Endothelial cell of umbilical vein (primary cell): ENCODE measurements around the gene COPS6. TPM values are rescaled to one million over a fixed set of nuclear protein-coding genes. Genes with fewer than 3 reads are reported as not detected.

Source experiments
- BruUV-seq: library from RNA; stranded (reverse); fragments of 400-500 nt; replicated peaks from 2 replicates; lab custom pipeline; 2021; lab: Mats Ljungman, UMichigan
- CTCF ChIA-PET: fragments of 300-600, 350-600 bp; sonication (Branson Sonifier 250); formaldehyde crosslinking; loops from one replicate; lab custom pipeline; 2021; ENCODE audit warnings: antibody characterized with exemption, inconsistent platforms; lab: Charles Lee
- POLR2A ChIA-PET: fragments of 300-600, 350-600 bp; sonication (Branson Sonifier 250); formaldehyde crosslinking; loops from one replicate; lab custom pipeline; 2021; ENCODE audit warnings: antibody characterized with exemption, inconsistent platforms; lab: Charles Lee
- DNase-seq: peaks from one replicate; pipeline ENCODE4 v3.0.0-alpha.2; 2011; ENCODE audit warnings: low read depth, low spot score
- FAIRE-seq: peaks from 2 replicates; lab custom pipeline; 2011; peaks lifted over from hg19 to GRCh38; lab: Jason Lieb, UNC
- H2AFZ ChIP-seq: 2 replicates; pipeline ENCODE4 v1.6.0; 2012; ENCODE audit warnings: low read depth, low read length, control low read depth, inconsistent platforms
- H3K27ac ChIP-seq: 2 replicates; pipeline ENCODE4 v1.5.1; 2011; ENCODE audit warnings: low read depth, mild to moderate bottlenecking, control low read depth, low read length, moderate library complexity; ENCODE audit not compliant: insufficient read depth
- H3K27me3 ChIP-seq, 2 experiments: 2 replicates each; pipeline versions ENCODE4 v1.6.0 to v1.6.1; 2011; ENCODE audit warnings: low read length in 2 of 2, mixed read lengths in 1 of 2; ENCODE audit not compliant: control insufficient read depth in 2 of 2, insufficient read depth in 2 of 2
- H3K36me3 ChIP-seq, 2 experiments: 2 replicates in 1 of 2; 3 replicates in 1 of 2; pipeline ENCODE4 v1.5.1; 2011; ENCODE audit warnings: low read length in 2 of 2, mild to moderate bottlenecking in 1 of 2, moderate library complexity in 1 of 2; ENCODE audit not compliant: control insufficient read depth in 2 of 2, insufficient read depth in 2 of 2; ENCODE audit errors: extremely low read depth in 1 of 2
- H3K4me1 ChIP-seq: 3 replicates; pipeline ENCODE4 v1.5.1; 2011; ENCODE audit warnings: mild to moderate bottlenecking, low read length; ENCODE audit not compliant: control insufficient read depth, insufficient read depth; ENCODE audit errors: extremely low read depth
- H3K4me2 ChIP-seq: 2 replicates; pipeline ENCODE4 v1.6.1; 2011; ENCODE audit warnings: low read length, control low read depth, mixed read lengths; ENCODE audit not compliant: insufficient read depth
- H3K4me3 ChIP-seq, 3 experiments: fragments of 200-600 bp in 1 of 3; sonication (generic), shearing (Covaris generic) in 1 of 3; replicated peaks in 1 of 3; 2 replicates each; pipeline ENCODE4 v1.5.1; 2011 to 2016; ENCODE audit warnings: control low read depth in 3 of 3, low read length in 3 of 3, mild to moderate bottlenecking in 2 of 3, inconsistent platforms in 1 of 3, low read depth in 1 of 3, moderate library complexity in 1 of 3; ENCODE audit not compliant: insufficient read depth in 1 of 3
- H3K79me2 ChIP-seq: 2 replicates; pipeline ENCODE4 v1.6.0; 2012; ENCODE audit warnings: low read length, inconsistent platforms; ENCODE audit not compliant: control insufficient read depth, insufficient read depth
- H3K9ac ChIP-seq: replicated peaks from 2 replicates; pipeline ENCODE3; 2011; ENCODE audit warnings: low read length, control low read depth; ENCODE audit not compliant: insufficient read depth; ENCODE audit errors: extremely low read depth
- H3K9me1 ChIP-seq: replicated peaks from 3 replicates; pipeline ENCODE4 v1.6.0; 2011; ENCODE audit warnings: mild to moderate bottlenecking, low read length; ENCODE audit not compliant: control insufficient read depth, insufficient read depth; ENCODE audit errors: extremely low read depth
- H3K9me3 ChIP-seq: replicated peaks from 2 replicates; pipeline ENCODE4 v1.5.1; 2012; ENCODE audit warnings: low read length, inconsistent platforms; ENCODE audit not compliant: control insufficient read depth, insufficient read depth
- H4K20me1 ChIP-seq: replicated peaks from 2 replicates; pipeline ENCODE3; 2011; ENCODE audit warnings: mild to moderate bottlenecking, low read length; ENCODE audit not compliant: control insufficient read depth, insufficient read depth; ENCODE audit errors: extremely low read depth
- CTCF ChIP-seq, 2 donors: IDR thresholded peaks; 1 replicate in 1 of 2; 2 replicates in 1 of 2; pipeline ENCODE4 v1.5.1; 2011; ENCODE audit warnings: low read length in 2 of 2, mild to moderate bottlenecking in 2 of 2, moderate library complexity in 2 of 2, control low read depth in 1 of 2, inconsistent platforms in 1 of 2, low read depth in 1 of 2; ENCODE audit not compliant: insufficient read depth in 1 of 2; ENCODE audit errors: extremely low read depth in 1 of 2
- EZH2 ChIP-seq: IDR thresholded peaks from 2 replicates; pipeline ENCODE4 v1.6.1; 2012; ENCODE audit warnings: borderline replicate concordance, low read depth, mild to moderate bottlenecking, moderate library complexity, low read length, inconsistent platforms; ENCODE audit not compliant: severe bottlenecking
- FOS ChIP-seq: IDR thresholded peaks from 2 replicates; pipeline ENCODE4 v1.6.1; 2011; ENCODE audit warnings: mild to moderate bottlenecking, low read length, moderate library complexity, borderline replicate concordance; ENCODE audit not compliant: insufficient read depth
- GATA2 ChIP-seq: IDR thresholded peaks from 2 replicates; pipeline ENCODE4 v1.7.0; 2011; ENCODE audit warnings: low read depth, mild to moderate bottlenecking, moderate library complexity, mixed read lengths, low read length; ENCODE audit not compliant: insufficient read length, insufficient read depth
- JUN ChIP-seq: IDR thresholded peaks from 2 replicates; pipeline ENCODE4 v1.6.1; 2011; ENCODE audit warnings: borderline replicate concordance, low read depth; ENCODE audit not compliant: insufficient read length, insufficient read depth
- MAX ChIP-seq: IDR thresholded peaks from 2 replicates; pipeline ENCODE4 v1.6.1; 2011; ENCODE audit not compliant: insufficient read depth, insufficient read length
- MYC ChIP-seq: IDR thresholded peaks from one replicate; pipeline ENCODE4 v1.6.1; 2011; ENCODE audit warnings: mild to moderate bottlenecking, low read depth, low read length
- POLR2A ChIP-seq: IDR thresholded peaks from 2 replicates; pipeline ENCODE4 v1.6.1; 2012; ENCODE audit warnings: low read depth, mild to moderate bottlenecking, control low read depth, low read length
- POLR2AphosphoS5 ChIP-seq: IDR thresholded peaks from 2 replicates; pipeline ENCODE4 v1.6.1; 2012; ENCODE audit warnings: low read depth, mild to moderate bottlenecking, control low read depth, low read length, moderate library complexity; ENCODE audit not compliant: insufficient read depth
- dilution Hi-C: fragments of 300-500 bp; cut with MboI; formaldehyde crosslinking; loops from one replicate; pipeline ENCODE4 v1.15.0; 2019; ENCODE audit warnings: low sequenced_read_pairs; ENCODE audit not compliant: extremely low pct_ligation_motif_present
- intact Hi-C: fragments of 100-400 bp; cut with micrococcal nuclease; formaldehyde crosslinking; loops from one replicate; pipeline ENCODE4 v1.10.0; 2022
- polyA plus RNA-seq, 4 experiments: library from polyadenylated mRNA; depleted of rRNA in 3 of 4; stranded (reverse) in 3 of 4; unstranded in 1 of 4; fragments of >200 nt; gene quantifications; 2 replicates each; pipeline versions ENCODE4 v1.2.1 to v1.2.3, GENCODE V29; 2011 to 2012; ENCODE audit warnings: missing spikeins in 1 of 4
- total RNA-seq: library from RNA; stranded (reverse); gene quantifications from 2 replicates; pipeline ENCODE4 v1.2.3, GENCODE V29; 2021

The COPS6 gene
- total and polyA plus RNA-seq, 2 donors (not counting 3 experiments of a cell fraction or from before 2014, with no cell fraction given) = 188 to 251 TPM

- no peak for FAIRE-seq
These were observed 44.1 kb upstream of the COPS6 start for GRCh38 chr7:100044718-100045117.

GRCh38 chr7:100048680-100049079 is 40.1 kb upstream of the COPS6 start:
- FAIRE-seq = no peak
- intact Hi-C loops = loop anchor here (1.0 kb wide), 3 partner anchors 7 to 33 kb away; partner anchors contain the start of genes ZKSCAN1 and ZNF3

More at GRCh38 chr7:100044718-100045117, 44.1 kb upstream of the COPS6 start:
- H3K9ac ChIP-seq = no peak overlapping the region
- ChIA-PET CTCF (interaction anchor here (1.2 to 1.6 kb wide), 2 partner anchors 15 to 50 kb away, joined by 3 to 5 read pairs; no protein-coding TSS in a partner anchor), POLR2A (no interaction called here)
- no peak overlapping the region for H3K4me3 ChIP-seq
- H3K27me3 ChIP-seq = no peaks in the 10 kb centered on the region
- intact Hi-C loops (no loop called here), dilution Hi-C loops (no loop called here)
- no peaks in the 10 kb centered on the region for H3K79me2 ChIP-seq
- no peaks in the 10 kb centered on the region for H3K9me1 ChIP-seq
- no peak overlapping the region for H3K27ac ChIP-seq
- H4K20me1 ChIP-seq = no peaks in the 10 kb centered on the region
- H3K36me3 ChIP-seq = no peaks in the 10 kb centered on the region
- H2AFZ ChIP-seq = no peak overlapping the region
- H3K4me1 ChIP-seq = peaks cover 14% of the 10 kb centered on the region
- BruUV-seq = no TSS peak
- TF ChIP-seq MAX (no peak), MYC (no peak)
- H3K4me2 ChIP-seq = no peak overlapping the region
- H3K9me3 ChIP-seq = no peaks in the 10 kb centered on the region
- DNase-seq = no peak

More at GRCh38 chr7:100048680-100049079, 40.1 kb upstream of the COPS6 start:
- DNase-seq = no peak
- no peaks in the 10 kb centered on the region for H4K20me1 ChIP-seq
- no peak overlapping the region for H3K27ac ChIP-seq
- H3K4me2 ChIP-seq = no peak overlapping the region
- CTCF ChIA-PET = interaction anchor here (9.1 kb wide), 1 partner anchor 55 kb away, joined by 158 read pairs; no protein-coding TSS in a partner anchor
- H3K9me3 ChIP-seq = no peaks in the 10 kb centered on the region
- TF ChIP-seq POLR2AphosphoS5 = no peak
- no peak for TF ChIP-seq JUN
- TF ChIP-seq MAX = no peak
- no peak for TF ChIP-seq MYC
- TF ChIP-seq CTCF (IDR thresholded peaks at IDR 0.05; ENCODE audit: extremely low read depth in 1 of 2, insufficient read depth in 1 of 2, low read depth in 1 of 2, low read length in 2 of 2) = no peak
- no peak for TF ChIP-seq POLR2A
- TF ChIP-seq FOS = no peak
- TF ChIP-seq EZH2 = no peak
- TF ChIP-seq GATA2 = no peak
- dilution Hi-C loops = no loop called here
- H3K4me1 ChIP-seq = peaks cover 3% of the 10 kb centered on the region
- H3K27me3 ChIP-seq = no peaks in the 10 kb centered on the region
- no TSS peak for BruUV-seq
- H3K4me3 ChIP-seq = no peak overlapping the region
- POLR2A ChIA-PET = no interaction called here
- no peaks in the 10 kb centered on the region for H3K79me2 ChIP-seq
- no peaks in the 10 kb centered on the region for H3K9me1 ChIP-seq
- H3K36me3 ChIP-seq = no peaks in the 10 kb centered on the region
- H2AFZ ChIP-seq = no peak overlapping the region
- no peak overlapping the region for H3K9ac ChIP-seq
